Upper lobe of left lung (tissue), 6 donors: Measurements from ENCODE around the gene SPDYE17. TPM values are rescaled to one million over a fixed set of nuclear protein-coding genes. Genes with fewer than 3 reads are reported as not detected.

Experiments used
- small RNA-seq, 4 donors: library from RNA; depleted of rRNA; stranded (forward); fragments of <200 nt; gene quantifications; one replicate each; pipeline ENCODE3, GENCODE V24; 2016
- total RNA-seq, 6 donors: library from RNA; depleted of rRNA in 4 of 6; stranded (reverse); fragments of >200 nt in 4 of 6; gene quantifications; one replicate each; pipeline versions ENCODE4 v1.1.0 to v1.2.1, GENCODE V29; 2016 to 2021
- donor health status: DM: no; HTN: no; CAD: no; lungs with moderate emphysema.
- donor health status: DM: no; HTN: yes; CAD: no; lungs with severe emphysema.

SPDYE17 gene
- total RNA-seq, 6 donors from 2014 or later = not detected

Small RNA genes within 50 kb of the gene (small RNA-seq; reads per million reads assigned to genes)
- gene RF00019 = 0 reads per million in 4 donors

Other genes with a start within 250 kb of the SPDYE17 start
- 1 to 10 TPM in 2 of 6 donors, under 1 TPM in 2, not detected in 2; 0.51 to 7.3 (median 1.5) TPM for gene SPDYE18, start 30.2 kb upstream of the SPDYE17 start, total RNA-seq
- 10 to 100 TPM in 3 of 6 donors, 1 to 10 TPM in 3; 3.6 to 62.4 (median 18.7) TPM for gene CCDC146, start 90.3 kb upstream of the SPDYE17 start, total RNA-seq
- 10 to 100 TPM in 5 of 6 donors, 1 to 10 TPM in 1; 4.2 to 47.3 (median 19.0) TPM for gene FGL2, start 167.5 kb upstream of the SPDYE17 start, total RNA-seq